ENCODE results near the gene PYROXD2.

The PYROXD2 gene

DNA sequence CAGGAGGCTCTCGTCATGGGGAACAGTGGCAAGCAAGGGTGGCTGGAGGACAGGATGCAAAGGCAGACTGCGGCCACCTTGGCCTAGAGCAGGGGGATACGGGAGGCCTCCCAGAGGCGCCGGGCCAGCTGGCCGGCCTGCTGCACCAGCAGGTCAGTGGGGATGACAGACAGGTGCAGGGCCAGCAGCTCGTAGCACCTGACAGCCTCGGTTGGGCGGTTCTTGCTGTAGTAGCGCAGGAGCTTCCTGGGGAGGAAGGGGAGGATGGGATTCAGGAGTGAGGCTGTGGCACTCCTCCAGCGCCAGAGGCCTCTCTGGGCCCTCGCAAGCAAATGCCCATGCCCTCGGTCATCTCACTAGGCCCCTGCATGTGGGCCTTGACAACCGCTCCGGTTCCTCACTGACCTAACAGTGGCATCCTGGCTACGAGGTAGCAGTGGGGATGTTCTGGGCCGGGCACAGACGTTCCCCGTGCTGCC is 2.5 kb upstream of the PYROXD2 start:
- Histone ChIP-seq H3K36me3 (ENCODE audit: control insufficient read depth, insufficient read depth, low read length) (no peaks in the 10 kb centered on the region), H3K79me2 (no peaks in the 10 kb centered on the region), H3K4me1 (peaks cover 12% of the 10 kb centered on the region), H3K27ac (no peak overlapping the region), H3K9ac (no peak overlapping the region), H3K27me3 (ENCODE audit: control insufficient read depth, insufficient read depth, low read length) (no peaks in the 10 kb centered on the region), H3K9me3 (ENCODE audit: control insufficient read depth, low read length) (no peaks in the 10 kb centered on the region), H2AFZ (no peak overlapping the region), H3K4me2 (ENCODE audit: low read length) (no peak overlapping the region), H3K4me3 (ENCODE audit: low read depth, low read length) (no peak overlapping the region)
- no peak for TF ChIP-seq CTCF (IDR thresholded peaks at IDR 0.05)

GRCh38 chr10:98416606-98417388 is 1.8 kb upstream of the PYROXD2 start:
- no peak overlapping the region for H3K27ac ChIP-seq
- TF ChIP-seq CTCF (IDR thresholded peaks at IDR 0.05) = no peak
- no peak overlapping the region for H3K4me3 ChIP-seq (ENCODE audit: low read depth, low read length)

GRCh38 chr10:98415731-98416119 is 743 bp upstream of the PYROXD2 start:
- H2AFZ ChIP-seq = no peak overlapping the region
- no peak overlapping the region for H3K4me3 ChIP-seq (ENCODE audit: low read depth, low read length)
- TF ChIP-seq CTCF (IDR thresholded peaks at IDR 0.05) = no peak
- no peak overlapping the region for H3K4me2 ChIP-seq (ENCODE audit: low read length)
- H3K9ac ChIP-seq = no peak overlapping the region
- no peaks in the 10 kb centered on the region for H3K79me2 ChIP-seq
- H3K4me1 ChIP-seq = peaks cover 20% of the 10 kb centered on the region
- no peaks in the 10 kb centered on the region for H3K27me3 ChIP-seq (ENCODE audit: control insufficient read depth, insufficient read depth, low read length)
- no peaks in the 10 kb centered on the region for H3K9me3 ChIP-seq (ENCODE audit: control insufficient read depth, low read length)
- no peak overlapping the region for H3K27ac ChIP-seq
- no peaks in the 10 kb centered on the region for H3K36me3 ChIP-seq (ENCODE audit: control insufficient read depth, insufficient read depth, low read length)

More at GRCh38 chr10:98416606-98417388, 1.8 kb upstream of the PYROXD2 start:
- no peak overlapping the region for H2AFZ ChIP-seq
- H3K27me3 ChIP-seq (ENCODE audit: control insufficient read depth, insufficient read depth, low read length) = no peaks in the 10 kb centered on the region
- H3K36me3 ChIP-seq (ENCODE audit: control insufficient read depth, insufficient read depth, low read length) = no peaks in the 10 kb centered on the region
- H3K4me1 ChIP-seq = peaks cover 14% of the 10 kb centered on the region
- H3K79me2 ChIP-seq = no peaks in the 10 kb centered on the region
- H3K9ac ChIP-seq = no peak overlapping the region
- no peaks in the 10 kb centered on the region for H3K9me3 ChIP-seq (ENCODE audit: control insufficient read depth, low read length)
- H3K4me2 ChIP-seq (ENCODE audit: low read length) = no peak overlapping the region

DNA sequence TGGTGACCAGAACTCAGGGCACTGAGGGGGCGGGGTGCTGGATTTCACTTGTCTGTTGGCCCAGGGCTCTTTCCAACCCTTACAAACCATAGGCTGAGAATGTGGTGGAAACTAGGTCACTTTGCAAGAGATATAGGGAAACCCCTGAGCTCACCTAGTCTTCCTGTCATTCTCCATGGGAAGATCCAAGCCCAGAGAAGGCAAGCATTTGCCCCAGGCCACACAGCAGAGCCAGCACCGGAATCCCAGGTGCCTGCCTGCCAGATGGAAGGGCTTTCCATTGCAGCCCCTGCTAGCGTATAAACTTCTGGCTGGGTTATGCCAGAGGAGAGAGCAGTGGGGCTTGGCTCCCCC is 427 bp downstream of the PYROXD2 start:
- Histone ChIP-seq H2AFZ (peak overlapping the region; percentile 91), H3K27ac (peak overlapping the region; percentile 25), H3K36me3 (ENCODE audit: control insufficient read depth, insufficient read depth, low read length) (no peaks in the 10 kb centered on the region), H3K4me2 (ENCODE audit: low read length) (peak overlapping the region; percentile 45), H3K27me3 (ENCODE audit: control insufficient read depth, insufficient read depth, low read length) (no peaks in the 10 kb centered on the region), H3K9ac (no peak overlapping the region), H3K79me2 (no peaks in the 10 kb centered on the region), H3K4me1 (peaks cover 20% of the 10 kb centered on the region), H3K4me3 (ENCODE audit: low read depth, low read length) (peak overlapping the region; percentile 36), H3K9me3 (ENCODE audit: control insufficient read depth, low read length) (no peaks in the 10 kb centered on the region)
- no peak for TF ChIP-seq CTCF (IDR thresholded peaks at IDR 0.05)

DNA sequence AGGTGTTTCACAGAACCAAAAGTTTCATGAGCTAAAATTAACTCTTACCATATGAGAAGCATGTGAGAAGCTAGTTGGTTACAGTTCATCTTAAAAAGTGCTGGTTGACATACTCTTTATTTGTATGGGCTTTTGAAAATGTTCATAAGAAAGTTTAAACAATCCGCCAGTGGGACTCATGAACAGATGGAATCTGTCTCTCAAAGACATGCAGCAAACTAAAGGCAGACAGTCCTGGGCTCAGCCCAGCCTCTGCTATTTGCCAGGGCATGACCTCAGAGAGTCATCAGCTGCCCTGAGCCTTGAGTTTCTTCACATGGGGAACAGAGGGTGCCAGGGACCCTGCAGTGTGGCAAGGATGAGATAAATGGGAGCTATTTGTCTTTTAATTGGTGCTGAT is 3.2 kb downstream of the PYROXD2 start:
- Histone ChIP-seq H3K4me3 (ENCODE audit: low read depth, low read length) (no peak overlapping the region), H3K36me3 (ENCODE audit: control insufficient read depth, insufficient read depth, low read length) (no peaks in the 10 kb centered on the region), H3K27ac (no peak overlapping the region), H3K9ac (no peak overlapping the region), H3K4me1 (peaks cover 20% of the 10 kb centered on the region), H3K9me3 (ENCODE audit: control insufficient read depth, low read length) (no peaks in the 10 kb centered on the region), H3K79me2 (no peaks in the 10 kb centered on the region), H3K27me3 (ENCODE audit: control insufficient read depth, insufficient read depth, low read length) (no peaks in the 10 kb centered on the region), H3K4me2 (ENCODE audit: low read length) (no peak overlapping the region), H2AFZ (no peak overlapping the region)
- TF ChIP-seq CTCF (IDR thresholded peaks at IDR 0.05) = no peak
